OCI-LY1 (cell line): ENCODE results near the gene SH2D1A.

Source experiments
- H2AFZ ChIP-seq: fragments of 200-600 bp; sonication (generic), shearing (Covaris generic); 2 replicates; pipeline ENCODE4 v1.6.0; 2014; ENCODE audit warnings: antibody characterized with exemption, mild to moderate bottlenecking, low read length
- H3F3A ChIP-seq: fragments of 200-600 bp; sonication (generic), shearing (Covaris generic); 2 replicates; pipeline ENCODE4 v1.6.0; 2014; ENCODE audit warnings: mild to moderate bottlenecking, antibody characterized with exemption, low read length, moderate library complexity; ENCODE audit not compliant: insufficient read depth
- H3K27ac ChIP-seq: fragments of 200-600 bp; sonication (generic); 2 replicates; pipeline ENCODE4 v1.5.1; 2014; ENCODE audit warnings: low read length, mixed run types, mild to moderate bottlenecking, low read depth; ENCODE audit not compliant: poor library complexity, severe bottlenecking
- H3K27me3 ChIP-seq: fragments of 200-600 bp; sonication (generic); 2 replicates; pipeline ENCODE4 v1.6.0; 2014; ENCODE audit warnings: antibody characterized with exemption, mild to moderate bottlenecking, low read length, moderate library complexity; ENCODE audit not compliant: insufficient read depth
- H3K36me3 ChIP-seq: fragments of 200-600 bp; sonication (generic); 2 replicates; pipeline ENCODE4 v1.6.1; 2014; ENCODE audit warnings: mild to moderate bottlenecking, antibody characterized with exemption, low read length, moderate library complexity, mixed read lengths; ENCODE audit not compliant: insufficient read depth
- H3K4me1 ChIP-seq: fragments of 200-600 bp; sonication (generic); 2 replicates; pipeline ENCODE4 v1.5.1; 2014; ENCODE audit warnings: mild to moderate bottlenecking, low read length, moderate library complexity; ENCODE audit not compliant: insufficient read depth, severe bottlenecking
- H3K4me2 ChIP-seq: fragments of 200-600 bp; sonication (generic), shearing (Covaris generic); 2 replicates; pipeline ENCODE4 v1.6.1; 2014; ENCODE audit warnings: low read length
- H3K4me3 ChIP-seq: fragments of 200-600 bp; sonication (generic); 2 replicates; pipeline ENCODE4 v1.5.1; 2014; ENCODE audit warnings: low read length, low read depth, mild to moderate bottlenecking, mixed read lengths; ENCODE audit not compliant: poor library complexity, severe bottlenecking
- H3K79me2 ChIP-seq: fragments of 200-600 bp; shearing (Covaris generic); 2 replicates; pipeline ENCODE4 v1.6.1; 2016; ENCODE audit warnings: mixed run types, low read length, mixed read lengths; ENCODE audit not compliant: insufficient read depth
- H3K9ac ChIP-seq: fragments of 200-600 bp; sonication (generic), shearing (Covaris generic); 2 replicates; pipeline ENCODE4 v1.6.1; 2014; ENCODE audit warnings: mild to moderate bottlenecking, low read length, mixed read lengths
- H3K9me2 ChIP-seq: fragments of 200-600 bp; sonication (generic), shearing (Covaris generic); 2 replicates; pipeline ENCODE4 v1.6.1; 2014; ENCODE audit warnings: low read depth, mild to moderate bottlenecking, low read length, mixed read lengths
- H3K9me3 ChIP-seq: fragments of 200-600 bp; shearing (Covaris generic); 2 replicates; pipeline ENCODE4 v1.6.1; 2014; ENCODE audit warnings: low read length, mixed read lengths
- H4K20me1 ChIP-seq: fragments of 200-600 bp; sonication (generic), shearing (Covaris generic); 2 replicates; pipeline ENCODE4 v1.6.0; 2016; ENCODE audit warnings: mild to moderate bottlenecking, low read length; ENCODE audit not compliant: insufficient read depth
- EZH2 ChIP-seq: fragments of 200-600 bp; sonication (generic), shearing (Covaris generic); IDR thresholded peaks from 2 replicates; pipeline ENCODE4 v1.8.0; 2017; ENCODE audit warnings: borderline replicate concordance, mixed run types, mild to moderate bottlenecking, antibody characterized with exemption, low read length, moderate library complexity, mixed read lengths
- TF ChIP-seq, protein P1 (sequence below): fragments of 200-600 bp; sonication (generic), shearing (Covaris generic); IDR thresholded peaks from 2 replicates; pipeline ENCODE4 v1.5.1; 2017; ENCODE audit warnings: mild to moderate bottlenecking, antibody characterized with exemption, low read length, moderate library complexity, mixed read lengths

SH2D1A gene

DNA sequence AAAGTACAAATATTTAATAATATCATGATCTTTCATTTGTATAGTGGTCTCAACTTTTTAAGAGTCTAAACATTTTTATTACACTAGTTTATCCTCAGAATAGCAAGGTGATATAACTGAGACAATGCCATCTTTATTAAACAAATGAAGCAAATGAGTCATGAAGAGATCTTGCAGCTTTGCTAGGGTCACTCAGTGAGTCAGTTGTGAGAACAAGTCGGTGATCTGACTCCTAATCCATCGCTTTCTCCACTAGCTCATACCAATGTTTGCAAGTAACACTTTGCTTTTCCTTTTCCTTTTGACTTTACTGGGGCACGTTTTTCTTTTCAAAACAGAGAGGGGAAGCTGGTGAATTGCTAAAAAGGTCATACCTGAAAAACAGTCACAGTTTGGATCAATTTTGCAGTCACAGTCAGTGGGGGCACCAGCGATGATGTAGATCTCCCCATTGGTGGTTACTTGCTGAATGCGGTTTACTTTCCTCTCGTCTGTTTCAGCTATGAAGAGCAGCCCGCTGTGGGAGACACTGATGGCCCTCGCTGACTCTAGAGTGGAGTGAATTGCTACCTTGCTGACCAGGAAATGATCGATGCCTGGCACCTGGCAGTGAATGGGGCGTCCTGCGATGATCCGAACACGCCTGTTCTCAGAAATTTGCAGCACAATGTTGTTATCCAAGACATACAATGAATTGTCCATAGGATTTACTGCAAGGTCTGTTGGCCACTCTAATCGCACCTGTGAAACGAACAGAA lies 75.7 kb downstream of the SH2D1A start:
- H4K20me1 ChIP-seq: no peaks in the 10 kb centered on the region
- no peak overlapping the region for H3K4me2 ChIP-seq
- H3F3A ChIP-seq: no peaks in the 10 kb centered on the region
- no peak overlapping the region for H3K27ac ChIP-seq
- H3K36me3 ChIP-seq: no peaks in the 10 kb centered on the region
- H3K9me2 ChIP-seq: no peaks in the 10 kb centered on the region
- H3K4me3 ChIP-seq: no peak overlapping the region
- no peak overlapping the region for H3K9ac ChIP-seq
- no peaks in the 10 kb centered on the region for H3K4me1 ChIP-seq
- no peaks in the 10 kb centered on the region for H3K9me3 ChIP-seq
- H3K27me3 ChIP-seq: no peaks in the 10 kb centered on the region
- no peak overlapping the region for H2AFZ ChIP-seq
- no peaks in the 10 kb centered on the region for H3K79me2 ChIP-seq
- TF ChIP-seq, protein P1, sequence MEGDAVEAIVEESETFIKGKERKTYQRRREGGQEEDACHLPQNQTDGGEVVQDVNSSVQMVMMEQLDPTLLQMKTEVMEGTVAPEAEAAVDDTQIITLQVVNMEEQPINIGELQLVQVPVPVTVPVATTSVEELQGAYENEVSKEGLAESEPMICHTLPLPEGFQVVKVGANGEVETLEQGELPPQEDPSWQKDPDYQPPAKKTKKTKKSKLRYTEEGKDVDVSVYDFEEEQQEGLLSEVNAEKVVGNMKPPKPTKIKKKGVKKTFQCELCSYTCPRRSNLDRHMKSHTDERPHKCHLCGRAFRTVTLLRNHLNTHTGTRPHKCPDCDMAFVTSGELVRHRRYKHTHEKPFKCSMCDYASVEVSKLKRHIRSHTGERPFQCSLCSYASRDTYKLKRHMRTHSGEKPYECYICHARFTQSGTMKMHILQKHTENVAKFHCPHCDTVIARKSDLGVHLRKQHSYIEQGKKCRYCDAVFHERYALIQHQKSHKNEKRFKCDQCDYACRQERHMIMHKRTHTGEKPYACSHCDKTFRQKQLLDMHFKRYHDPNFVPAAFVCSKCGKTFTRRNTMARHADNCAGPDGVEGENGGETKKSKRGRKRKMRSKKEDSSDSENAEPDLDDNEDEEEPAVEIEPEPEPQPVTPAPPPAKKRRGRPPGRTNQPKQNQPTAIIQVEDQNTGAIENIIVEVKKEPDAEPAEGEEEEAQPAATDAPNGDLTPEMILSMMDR: no peak
- TF ChIP-seq EZH2: no peak
